Breast epithelium (tissue), 4 donors: Measurements from ENCODE around the gene TMED6. TPM values are rescaled to one million over a fixed set of nuclear protein-coding genes. Genes with fewer than 3 reads are reported as not detected.

Source experiments
- DNase-seq, 2 donors: peaks; one replicate each; pipeline ENCODE4 v3.0.0-alpha.2; 2019; ENCODE audit warnings: low spot score in 2 of 2
- H3K27ac ChIP-seq, 2 donors: fragments of 200-600 bp; sonication (generic) in 1 of 2; one replicate each; pipeline ENCODE4 v1.5.1; 2016 to 2019; ENCODE audit warnings: mild to moderate bottlenecking in 1 of 2
- H3K27me3 ChIP-seq, 2 donors: fragments of 200-600 bp; sonication (generic) in 1 of 2; one replicate each; pipeline versions ENCODE4 v1.5.1 to v1.6.0; 2017 to 2019; ENCODE audit warnings: control low read depth in 1 of 2, mild to moderate bottlenecking in 1 of 2
- H3K36me3 ChIP-seq: fragments of 200-600 bp; one replicate; pipeline ENCODE4 v1.5.1; 2019
- H3K4me1 ChIP-seq, 2 donors: fragments of 200-600 bp; sonication (generic); one replicate each; pipeline ENCODE4 v1.5.1; 2016 to 2019; ENCODE audit warnings: control low read depth in 1 of 2
- H3K4me3 ChIP-seq, 3 donors: fragments of 200-600 bp; sonication (generic); 1 replicate in 2 of 3; 2 replicates in 1 of 3; pipeline ENCODE4 v1.5.1; 2016 to 2019; ENCODE audit warnings: mild to moderate bottlenecking in 3 of 3, moderate library complexity in 2 of 3
- H3K9me3 ChIP-seq, 2 donors: fragments of 200-600 bp; sonication (generic) in 1 of 2; one replicate each; pipeline ENCODE4 v1.5.1; 2016 to 2019; ENCODE audit warnings: control low read depth in 1 of 2
- CTCF ChIP-seq, 3 donors: fragments of 450-650 bp; IDR thresholded peaks; one replicate each; pipeline ENCODE4 v1.5.1; 2016 to 2017; ENCODE audit warnings: antibody characterized with exemption in 3 of 3, mild to moderate bottlenecking in 3 of 3, moderate library complexity in 3 of 3
- POLR2A ChIP-seq: fragments of 450-650 bp; IDR thresholded peaks from one replicate; pipeline ENCODE4 v1.6.1; 2016; ENCODE audit warnings: antibody characterized with exemption, mild to moderate bottlenecking, moderate library complexity
- POLR2AphosphoS5 ChIP-seq, 3 donors: sonication (generic); formaldehyde crosslinking; IDR thresholded peaks; one replicate each; pipeline ENCODE4 v1.6.1; 2017; ENCODE audit warnings: antibody characterized with exemption in 3 of 3
- intact Hi-C: fragments of 100-400 bp; cut with DNase I; formaldehyde crosslinking; loops from one replicate; pipeline ENCODE4 v1.15.1; 2023; ENCODE audit warnings: low total_unique reads
- total RNA-seq, 3 donors: library from RNA; depleted of rRNA; stranded (reverse); fragments of >200 nt; gene quantifications; one replicate each; pipeline ENCODE4 v1.1.0, GENCODE V29; 2016

TMED6 gene
- 1 to 10 TPM in 1 of 3 donors, under 1 TPM in 1, not detected in 1; 0.32 to 1.3 TPM for total RNA-seq

DNA sequence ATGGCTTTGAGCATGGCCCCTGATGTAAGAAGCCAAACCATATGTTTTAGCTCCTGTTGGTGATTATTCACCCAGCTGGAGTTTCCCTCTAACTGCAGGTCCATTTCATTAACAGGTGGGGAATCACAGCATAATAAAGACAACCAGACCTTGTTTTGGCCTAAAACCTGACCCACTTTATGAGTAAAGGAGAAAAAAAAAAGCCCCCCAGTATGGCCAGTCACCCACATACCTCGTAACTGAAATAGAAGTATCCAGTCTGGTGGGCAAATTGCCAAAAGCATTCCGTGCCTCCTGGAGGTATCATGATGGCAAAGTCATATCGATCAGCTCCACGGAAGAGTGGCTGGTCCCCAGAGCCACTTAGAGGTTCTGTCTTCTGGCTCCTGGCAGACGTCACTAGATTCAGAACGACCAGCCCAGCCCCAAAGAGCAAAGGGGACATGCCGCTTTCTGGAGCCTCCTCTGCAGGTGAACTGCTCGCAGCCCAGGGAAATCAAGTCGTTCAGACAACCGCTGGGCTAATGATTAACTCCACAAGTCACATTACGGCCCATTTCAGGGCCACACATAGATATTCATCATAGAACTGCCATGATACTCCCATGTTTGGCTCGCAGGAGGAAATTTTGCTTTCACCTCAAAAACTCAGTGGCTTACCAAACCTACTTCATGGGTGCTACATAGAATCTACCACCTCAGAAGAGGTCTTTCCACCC lies at the start of gene TMED6:
Gene TMED6 (minus strand): TSS at position 478 of the 719 bp plus-strand sequence. CDS start 33 bp downstream, at position 445.
- Histone ChIP-seq H3K9me3 (no peaks in the 10 kb centered on the region), H3K27me3 (no peaks in the 10 kb centered on the region), H3K27ac (no peak within 1 kb of the TSS), H3K4me3 (no peak within 1 kb of the TSS), H3K4me1 (no peaks in the 10 kb centered on the region), H3K36me3 (no peaks in the 10 kb centered on the region)
- TF ChIP-seq CTCF (IDR thresholded peaks at IDR 0.05) (no peak), POLR2AphosphoS5 (IDR thresholded peaks at IDR 0.05) (no peak), POLR2A (no peak)
- intact Hi-C loops = no loop called here
- no peak for DNase-seq

GRCh38 chr16:69399361-69399760 lies 47.8 kb upstream of the TMED6 start:
- peaks cover 0 to 11% of the 10 kb centered on the region in 2 donors for H3K4me1 ChIP-seq
- DNase-seq = no peak
- no peaks in the 10 kb centered on the region for H3K9me3 ChIP-seq
- no peak overlapping the region for H3K4me3 ChIP-seq
- no peaks in the 10 kb centered on the region for H3K27me3 ChIP-seq
- TF ChIP-seq POLR2A = no peak
- no peak for TF ChIP-seq POLR2AphosphoS5 (IDR thresholded peaks at IDR 0.05)
- TF ChIP-seq CTCF (IDR thresholded peaks at IDR 0.05) = no peak
- intact Hi-C loops = no loop called here
- H3K27ac ChIP-seq = no peak overlapping the region
- no peaks in the 10 kb centered on the region for H3K36me3 ChIP-seq

DNA sequence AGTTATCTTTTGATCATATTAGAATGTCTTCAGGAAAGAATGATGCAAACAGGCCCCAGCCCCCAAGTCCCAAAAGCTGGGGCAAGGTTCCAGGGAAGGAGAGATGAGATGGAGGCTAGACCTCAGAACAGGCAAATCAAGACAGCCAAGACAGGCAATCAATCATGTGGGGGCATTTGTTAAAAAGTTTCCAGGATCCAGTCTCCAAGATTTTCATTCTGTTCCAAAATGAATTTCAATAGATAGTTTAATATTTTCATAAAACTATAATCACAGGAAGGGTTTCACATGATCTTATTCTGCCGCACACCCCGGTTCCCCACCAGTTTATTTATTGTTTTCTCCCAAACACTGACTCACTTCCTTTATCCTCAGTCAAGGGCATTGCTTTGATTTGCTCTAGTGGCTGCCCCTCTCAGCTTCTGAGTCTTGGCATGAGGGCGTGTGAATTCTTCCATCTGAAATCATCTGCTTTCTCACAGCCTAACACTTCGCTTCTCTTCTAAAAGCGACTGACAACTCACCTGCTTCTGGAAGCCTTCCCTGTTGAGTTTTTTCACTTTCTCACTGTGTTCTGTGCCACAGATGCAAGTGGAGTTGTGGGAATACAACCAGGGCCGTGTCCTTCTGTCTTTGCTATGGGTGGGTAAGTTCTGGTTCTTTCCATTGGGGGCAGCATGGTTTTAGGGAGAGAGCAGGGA lies 46.4 kb upstream of the TMED6 start:
- intact Hi-C loops = no loop called here
- Histone ChIP-seq H3K27ac (peak overlapping the region; percentile 8 to 40), H3K4me3 (no peak overlapping the region), H3K27me3 (no peaks in the 10 kb centered on the region), H3K4me1 (peaks cover 0 to 11% of the 10 kb centered on the region in 2 donors), H3K36me3 (no peaks in the 10 kb centered on the region), H3K9me3 (no peaks in the 10 kb centered on the region)
- TF ChIP-seq POLR2AphosphoS5 (IDR thresholded peaks at IDR 0.05) (no peak), POLR2A (no peak), CTCF (IDR thresholded peaks at IDR 0.05) (peak in 2 of 3 donors; percentile 47 to 52)
- DNase-seq = no peak

DNA sequence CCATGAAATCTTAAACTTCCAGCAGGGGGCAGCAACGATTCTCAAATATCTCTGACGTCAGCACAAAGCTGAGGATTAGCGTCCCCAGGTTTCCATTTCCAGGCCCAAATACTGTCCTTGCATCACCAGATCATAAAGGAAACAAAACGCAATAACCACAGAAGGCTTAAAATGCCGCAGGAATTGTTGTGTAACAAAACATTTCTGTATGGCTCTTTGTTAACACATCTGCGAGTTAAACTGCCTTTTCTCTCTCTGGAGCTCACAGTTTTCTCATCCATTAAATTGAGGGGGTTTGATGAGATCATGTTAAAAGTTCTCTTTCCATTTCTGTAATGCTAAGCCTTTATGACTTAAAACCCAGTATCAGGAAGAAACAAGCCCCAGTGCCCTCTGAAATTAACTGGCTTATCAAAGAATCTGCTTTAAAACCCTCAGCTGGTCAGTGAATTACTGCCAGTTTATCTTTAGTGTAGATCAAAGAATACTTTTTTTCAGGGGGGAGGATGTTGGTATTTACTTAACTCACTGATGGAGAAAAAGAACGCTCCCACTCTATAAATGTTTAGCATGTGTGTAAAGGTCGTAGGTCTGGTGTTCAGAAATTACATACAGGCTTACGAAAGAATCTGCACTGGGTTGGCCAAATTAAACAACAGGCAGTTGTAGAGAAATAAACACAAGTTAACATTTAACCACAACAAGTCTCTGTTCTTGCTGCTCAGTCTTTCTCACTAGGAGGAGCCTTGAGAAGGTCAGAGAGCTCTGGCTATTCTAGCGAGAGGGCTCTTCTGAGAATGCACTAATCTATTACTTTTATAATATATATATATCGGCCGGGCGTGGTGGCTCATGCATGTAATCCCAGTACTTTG lies 44.8 kb upstream of the TMED6 start:
- peak; percentile 75 to 93 (median 91) for TF ChIP-seq CTCF (IDR thresholded peaks at IDR 0.05)
- TF ChIP-seq POLR2A = no peak
- peak in 2 of 3 donors; percentile 42 to 54 for TF ChIP-seq POLR2AphosphoS5 (IDR thresholded peaks at IDR 0.05)
- Histone ChIP-seq H3K9me3 (no peaks in the 10 kb centered on the region), H3K4me3 (peak overlapping the region in 1 of 3 donors; percentile 36), H3K36me3 (no peaks in the 10 kb centered on the region), H3K27me3 (no peaks in the 10 kb centered on the region), H3K4me1 (peaks cover 0 to 11% of the 10 kb centered on the region in 2 donors), H3K27ac (peak overlapping the region; percentile 78 to 89)
- intact Hi-C loops = no loop called here
- DNase-seq = peak; percentile 58 to 70
